SK-N-SH treated with all-trans-retinoic acid at 6 μM for 48 hours (cell line): ENCODE results near the gene SCRN1.

ENCODE experiments used
- ARNTL ChIP-seq: fragments of 450-650 bp; formaldehyde crosslinking; IDR thresholded peaks from 2 replicates; pipeline ENCODE4 v1.5.0; 2020; ENCODE audit warnings: low read depth, mild to moderate bottlenecking, moderate library complexity, borderline replicate concordance
- CREB5 ChIP-seq: fragments of 250-450 bp; sonication (Bioruptor Pico); IDR thresholded peaks from 2 replicates; pipeline ENCODE4 v1.5.1; 2020; ENCODE audit warnings: low read depth, mild to moderate bottlenecking, moderate library complexity
- CSRNP3 ChIP-seq: fragments of 250-450 bp; sonication (Bioruptor Pico); IDR thresholded peaks from 2 replicates; pipeline ENCODE4 v1.5.1; 2021; ENCODE audit warnings: mild to moderate bottlenecking, moderate library complexity
- ESRRG ChIP-seq: fragments of 250-450 bp; sonication (Bioruptor Pico); IDR thresholded peaks from 2 replicates; pipeline ENCODE4 v1.6.1; 2021; ENCODE audit warnings: mild to moderate bottlenecking
- GLIS3 ChIP-seq: fragments of 250-450 bp; sonication (Bioruptor Pico); IDR thresholded peaks from 2 replicates; pipeline ENCODE4 v1.5.0; 2020; ENCODE audit warnings: mild to moderate bottlenecking, moderate library complexity
- OSR1 ChIP-seq: fragments of 250-450 bp; sonication (Bioruptor Pico); IDR thresholded peaks from 2 replicates; pipeline ENCODE4 v1.8.0; 2022; ENCODE audit warnings: moderate library complexity, mild to moderate bottlenecking, inconsistent platforms
- PATZ1 ChIP-seq: fragments of 250-450 bp; sonication (Bioruptor Pico); IDR thresholded peaks from 2 replicates; pipeline ENCODE4 v1.8.0; 2020; ENCODE audit warnings: mild to moderate bottlenecking, moderate library complexity, borderline replicate concordance
- SNAI2 ChIP-seq: fragments of 250-450 bp; sonication (Bioruptor Pico); IDR thresholded peaks from 2 replicates; pipeline ENCODE4 v1.5.0; 2020; ENCODE audit warnings: mild to moderate bottlenecking, moderate library complexity
- TSHZ2 ChIP-seq: fragments of 250-450 bp; sonication (Bioruptor Pico); IDR thresholded peaks from 2 replicates; pipeline ENCODE4 v1.5.0; 2020; ENCODE audit warnings: mild to moderate bottlenecking, moderate library complexity
- ZC3H10 ChIP-seq: fragments of 250-450 bp; sonication (Bioruptor Pico); IDR thresholded peaks from 2 replicates; pipeline ENCODE4 v1.5.1; 2021; ENCODE audit warnings: mild to moderate bottlenecking, moderate library complexity
- ZFP30 ChIP-seq: fragments of 450-650 bp; formaldehyde crosslinking; IDR thresholded peaks from 2 replicates; pipeline ENCODE4 v1.5.0; 2022; ENCODE audit warnings: mild to moderate bottlenecking, moderate library complexity

GRCh38 chr7:30001998-30002397 lies 12.4 kb upstream of the SCRN1 start:
- no peak for TF ChIP-seq CREB5 (CRISPR knock-in tag)
- TF ChIP-seq OSR1 (CRISPR knock-in tag), result no peak
- TF ChIP-seq ESRRG (CRISPR knock-in tag), result no peak
- TF ChIP-seq PATZ1 (CRISPR knock-in tag), result no peak
- TF ChIP-seq ZFP30, result no peak
- TF ChIP-seq SNAI2 (CRISPR knock-in tag), result no peak
- no peak for TF ChIP-seq GLIS3 (CRISPR knock-in tag)
- no peak for TF ChIP-seq TSHZ2 (CRISPR knock-in tag)
- no peak for TF ChIP-seq ZC3H10
- no peak for TF ChIP-seq ARNTL (CRISPR knock-in tag)
- no peak for TF ChIP-seq CSRNP3
